Measurements from ENCODE around the gene ERC1. TPM values are rescaled to one million over a fixed set of nuclear protein-coding genes. Genes with fewer than 3 reads are reported as not detected.

ERC1 gene
- total RNA-seq, 4 donors from 2014 or later: 50.0 to 88.1 (median 59.7) TPM

DNA sequence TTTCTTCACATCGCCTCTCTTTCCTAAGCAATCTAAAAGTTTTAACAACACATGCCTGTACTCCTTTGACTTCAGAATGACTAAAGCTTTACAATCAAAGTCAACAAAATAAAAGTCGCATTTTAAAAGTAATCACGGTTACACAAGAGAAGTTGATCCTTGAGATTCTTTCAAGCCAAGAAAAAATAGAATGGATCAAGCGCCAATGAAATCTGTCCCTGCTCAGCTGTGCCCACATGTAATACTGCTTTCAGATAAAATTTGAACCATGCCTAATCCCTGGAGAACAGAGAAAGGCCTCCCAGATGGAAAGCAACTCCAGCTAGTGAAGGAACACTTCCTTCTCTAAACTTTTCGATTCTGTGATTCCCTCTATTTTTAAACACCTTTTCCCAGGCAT, 490.3 kb downstream of the ERC1 start:
- H3K27ac ChIP-seq (replicated peaks in 1 of 4): peak overlapping the region; percentile 4 to 62 (median 46)
- WGBS: 48% methylated on average over 5 of the region's 5 CpGs

DNA sequence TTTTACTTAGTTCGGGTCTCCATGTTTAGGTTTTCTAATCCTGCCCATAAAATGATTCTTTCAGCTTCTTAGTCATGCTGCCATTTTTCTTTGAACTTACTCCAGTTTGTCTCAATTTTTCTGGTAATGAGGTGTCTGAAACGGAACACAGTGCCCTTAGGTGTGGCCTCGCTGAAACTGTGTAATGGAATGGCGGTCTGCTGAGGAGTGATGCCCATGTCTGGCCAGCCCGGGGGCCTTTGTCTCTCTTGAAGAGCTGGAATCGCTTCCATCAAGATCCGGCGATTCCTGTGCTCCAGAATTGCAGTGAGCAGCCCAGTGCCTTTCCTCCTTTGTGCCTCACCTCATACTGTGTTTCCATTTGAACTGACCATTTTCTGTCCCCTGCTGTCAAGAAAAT, 490.9 kb downstream of the ERC1 start:
- no peak for TF ChIP-seq EP300 (IDR thresholded peaks at IDR 0.05)
- TF ChIP-seq POLR2A (IDR thresholded peaks at IDR 0.05; ENCODE audit: low read depth): no peak
- no peak for TF ChIP-seq POLR2AphosphoS5 (IDR thresholded peaks at IDR 0.05)
- TF ChIP-seq, protein P1, sequence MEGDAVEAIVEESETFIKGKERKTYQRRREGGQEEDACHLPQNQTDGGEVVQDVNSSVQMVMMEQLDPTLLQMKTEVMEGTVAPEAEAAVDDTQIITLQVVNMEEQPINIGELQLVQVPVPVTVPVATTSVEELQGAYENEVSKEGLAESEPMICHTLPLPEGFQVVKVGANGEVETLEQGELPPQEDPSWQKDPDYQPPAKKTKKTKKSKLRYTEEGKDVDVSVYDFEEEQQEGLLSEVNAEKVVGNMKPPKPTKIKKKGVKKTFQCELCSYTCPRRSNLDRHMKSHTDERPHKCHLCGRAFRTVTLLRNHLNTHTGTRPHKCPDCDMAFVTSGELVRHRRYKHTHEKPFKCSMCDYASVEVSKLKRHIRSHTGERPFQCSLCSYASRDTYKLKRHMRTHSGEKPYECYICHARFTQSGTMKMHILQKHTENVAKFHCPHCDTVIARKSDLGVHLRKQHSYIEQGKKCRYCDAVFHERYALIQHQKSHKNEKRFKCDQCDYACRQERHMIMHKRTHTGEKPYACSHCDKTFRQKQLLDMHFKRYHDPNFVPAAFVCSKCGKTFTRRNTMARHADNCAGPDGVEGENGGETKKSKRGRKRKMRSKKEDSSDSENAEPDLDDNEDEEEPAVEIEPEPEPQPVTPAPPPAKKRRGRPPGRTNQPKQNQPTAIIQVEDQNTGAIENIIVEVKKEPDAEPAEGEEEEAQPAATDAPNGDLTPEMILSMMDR (IDR thresholded peaks at IDR 0.05): no peak
- H3K9me3 ChIP-seq: no peaks in the 10 kb centered on the region
- no peak for DNase-seq (ENCODE audit: extremely low spot score)
- H3K4me3 ChIP-seq: no peak overlapping the region
- peaks cover 0 to 5% (median 0%) of the 10 kb centered on the region in 4 donors for H3K36me3 ChIP-seq
- H3K4me1 ChIP-seq: peaks cover 0 to 15% (median 10%) of the 10 kb centered on the region in 4 donors
- peak overlapping the region; percentile 4 to 62 (median 46) for H3K27ac ChIP-seq (replicated peaks in 1 of 4)
- intact Hi-C loops (cut with DNase I): no loop called here
- no peaks in the 10 kb centered on the region for H3K27me3 ChIP-seq
- WGBS: 62% methylated on average over 8 of the region's 8 CpGs

More for the DNA sequence above, 490.3 kb downstream of the ERC1 start:
- Histone ChIP-seq H3K4me3 (no peak overlapping the region), H3K4me1 (peaks cover 0 to 15% (median 12%) of the 10 kb centered on the region in 4 donors), H3K36me3 (peaks cover 0 to 5% (median 0%) of the 10 kb centered on the region in 4 donors), H3K9me3 (no peaks in the 10 kb centered on the region), H3K27me3 (no peaks in the 10 kb centered on the region)
- TF ChIP-seq EP300 (IDR thresholded peaks at IDR 0.05): no peak
- TF ChIP-seq, protein P1 (IDR thresholded peaks at IDR 0.05): no peak
- TF ChIP-seq POLR2AphosphoS5 (IDR thresholded peaks at IDR 0.05): no peak
- DNase-seq (ENCODE audit: extremely low spot score): no peak
- intact Hi-C loops (cut with DNase I): no loop called here

DNA sequence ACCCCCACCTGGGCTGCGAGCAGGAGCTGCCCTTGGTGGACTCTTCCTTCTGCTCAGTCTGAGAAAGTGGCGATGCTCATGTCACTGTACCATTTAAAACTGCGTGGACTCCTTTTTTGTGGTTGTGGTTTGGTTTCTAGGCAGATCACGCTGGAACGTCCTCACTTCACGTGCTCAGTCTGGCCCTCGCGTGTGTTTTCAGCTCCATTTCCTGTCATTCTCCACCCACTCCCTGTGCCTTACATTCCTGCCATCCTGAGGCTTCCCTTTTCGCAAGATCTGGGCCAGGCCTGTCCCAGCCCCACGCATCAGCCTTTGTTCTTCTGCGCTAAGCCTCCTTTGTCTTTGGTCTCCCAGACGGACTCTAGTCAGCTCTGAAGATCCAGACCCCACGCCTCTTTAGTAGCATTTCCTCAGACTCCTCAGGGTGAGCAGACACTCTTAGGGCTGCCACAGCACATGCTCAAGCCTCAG, 497.9 kb downstream of the ERC1 start:
- no peak overlapping the region for H3K4me3 ChIP-seq
- no peaks in the 10 kb centered on the region for H3K9me3 ChIP-seq
- peaks cover 14 to 46% (median 41%) of the 10 kb centered on the region in 4 donors for H3K36me3 ChIP-seq
- H3K4me1 ChIP-seq: no peaks in the 10 kb centered on the region
- intact Hi-C loops (cut with DNase I): no loop called here
- H3K27ac ChIP-seq (replicated peaks in 1 of 4): no peak overlapping the region
- DNase-seq (ENCODE audit: extremely low spot score): no peak
- TF ChIP-seq POLR2AphosphoS5 (IDR thresholded peaks at IDR 0.05) (no peak), EP300 (IDR thresholded peaks at IDR 0.05) (no peak), POLR2A (IDR thresholded peaks at IDR 0.05; ENCODE audit: low read depth) (no peak)
- TF ChIP-seq, protein P1 (IDR thresholded peaks at IDR 0.05): no peak
- WGBS: 82% methylated on average over 13 of the region's 13 CpGs
- H3K27me3 ChIP-seq: no peaks in the 10 kb centered on the region

DNA sequence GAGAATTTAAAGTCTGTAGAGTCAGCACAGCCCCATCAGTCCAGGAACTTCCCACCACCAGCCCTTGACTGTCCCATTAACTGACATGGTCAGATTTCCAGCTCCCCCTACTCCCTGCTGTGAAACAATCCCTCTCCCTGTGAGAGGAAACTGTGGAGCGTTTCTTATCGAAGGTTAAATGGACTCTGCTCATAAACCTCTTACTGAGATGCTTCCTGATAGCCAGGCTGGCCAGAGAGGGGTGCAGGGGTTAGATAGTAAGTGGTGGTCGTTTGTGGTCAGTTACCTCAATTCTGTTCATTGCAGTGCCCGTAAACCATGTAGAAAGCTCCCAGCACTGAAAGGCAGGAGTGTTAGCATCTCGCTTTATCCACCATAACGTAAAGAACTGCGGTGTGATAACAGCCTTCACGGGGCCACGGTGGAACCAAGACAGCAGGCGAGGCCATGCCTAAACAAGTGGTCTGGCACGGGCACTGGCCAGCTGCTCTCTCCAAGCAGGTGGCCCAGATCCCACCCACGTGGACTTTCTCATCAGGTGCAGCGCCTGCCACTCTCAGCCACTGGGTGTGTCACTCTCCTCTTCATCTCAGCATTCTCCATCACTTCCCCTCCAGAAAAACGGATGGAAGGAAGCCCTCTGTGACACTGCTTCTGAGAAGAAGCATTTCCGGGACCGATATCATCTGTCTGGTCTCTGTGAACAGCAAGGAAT, 501.1 kb downstream of the ERC1 start:
- peaks cover 14 to 50% (median 44%) of the 10 kb centered on the region in 4 donors for H3K36me3 ChIP-seq
- H3K27me3 ChIP-seq: no peaks in the 10 kb centered on the region
- DNase-seq (ENCODE audit: extremely low spot score): no peak
- H3K9me3 ChIP-seq: no peaks in the 10 kb centered on the region
- 90% methylated on average over 15 of the region's 16 CpGs for whole genome bisulfite sequencing
- peaks cover 0 to 16% (median 14%) of the 10 kb centered on the region in 4 donors for H3K4me1 ChIP-seq
- TF ChIP-seq POLR2AphosphoS5 (IDR thresholded peaks at IDR 0.05) (no peak), EP300 (IDR thresholded peaks at IDR 0.05) (no peak)
- TF ChIP-seq, protein P1 (IDR thresholded peaks at IDR 0.05): no peak
- intact Hi-C loops (cut with DNase I): no loop called here
- no peak overlapping the region for H3K4me3 ChIP-seq
- no peak overlapping the region for H3K27ac ChIP-seq (replicated peaks in 1 of 4)

All from esophagus muscularis mucosa (tissue), 4 donors.